ENCODE results near the gene PNO1.

GRCh38 chr2:68171146-68171545, 13.5 kb downstream of the PNO1 start:
- TF ChIP-seq CTCF (IDR thresholded peaks at IDR 0.05) (no peak), POLR2A (IDR thresholded peaks at IDR 0.05) (no peak)

All from adrenal gland (tissue), 5 donors.